DMS79 (cell line): ENCODE results near the gene KRT76.
"Not testable (repeated sequence)": the region's sequence is repeated elsewhere in the genome, so short reads cannot be mapped to it uniquely, and the experiment has no call there.

Source experiments
- DNase-seq: peaks from one replicate; lab custom pipeline; 2025; lab: John Stamatoyannopoulos, UW

Gene KRT76

GRCh38 chr12:52781399-52782082, 4.4 kb upstream of the KRT76 start:
- DNase-seq, result no peak

- no peak for DNase-seq
Observed at GRCh38 chr12:52779914-52780313, 2.8 kb upstream of the KRT76 start.

- no peak for DNase-seq
Observed at GRCh38 chr12:52778833-52779232, 1.7 kb upstream of the KRT76 start.

GRCh38 chr12:52777566-52777965, 421 bp upstream of the KRT76 start:
- DNase-seq, result no peak

- DNase-seq, result no peak
Observed at GRCh38 chr12:52776435-52776834, 710 bp downstream of the KRT76 start.

GRCh38 chr12:52774629-52775250, 2.4 kb downstream of the KRT76 start:
- DNase-seq, result no peak

- DNase-seq, result no peak
Observed at GRCh38 chr12:52772772-52773171, 4.4 kb downstream of the KRT76 start.

- DNase-seq, result no peak
Observed at GRCh38 chr12:52772188-52772587, 5.0 kb downstream of the KRT76 start.

- no peak for DNase-seq
Observed at GRCh38 chr12:52771505-52771904, 5.6 kb downstream of the KRT76 start.

GRCh38 chr12:52771088-52771487, 6.1 kb downstream of the KRT76 start:
- DNase-seq, result no peak

GRCh38 chr12:52769946-52770345, 7.2 kb downstream of the KRT76 start:
- DNase-seq, result no peak

GRCh38 chr12:52769354-52769753, 7.8 kb downstream of the KRT76 start:
- DNase-seq, result no peak

- no peak for DNase-seq
Observed at GRCh38 chr12:52768479-52769200, 8.5 kb downstream of the KRT76 start.

- no peak for DNase-seq
Observed at GRCh38 chr12:52767427-52767826, 9.7 kb downstream of the KRT76 start.

- no peak for DNase-seq
Observed at GRCh38 chr12:52767020-52767379, 10.1 kb downstream of the KRT76 start.

GRCh38 chr12:52766351-52767019, 10.7 kb downstream of the KRT76 start:
- no peak for DNase-seq

GRCh38 chr12:52765702-52766101, 11.4 kb downstream of the KRT76 start:
- DNase-seq, result no peak

GRCh38 chr12:52763991-52764390, 13.2 kb downstream of the KRT76 start:
- DNase-seq, result no peak

GRCh38 chr12:52763036-52763659, 14.0 kb downstream of the KRT76 start:
- no peak for DNase-seq

- DNase-seq, result no peak
Observed at GRCh38 chr12:52761802-52762201, 15.3 kb downstream of the KRT76 start.

GRCh38 chr12:52761218-52761617, 15.9 kb downstream of the KRT76 start:
- DNase-seq, result not testable (repeated sequence)

- DNase-seq, result no peak
Observed at GRCh38 chr12:52760623-52761022, 16.5 kb downstream of the KRT76 start.
